Neuronal stem cell (in vitro differentiated cells): Measurements from ENCODE around the gene C6orf52.
A peak's percentile ranks its signal among the peaks of the same experiment; 100 is the strongest.
"Not testable (repeated sequence)": the region's sequence is repeated elsewhere in the genome, so short reads cannot be mapped to it uniquely, and the experiment has no call there.

Source experiments
- DNase-seq: peaks from one replicate; pipeline ENCODE4 v3.0.0-alpha.2; 2013; ENCODE audit warnings: low spot score
- H2AFZ ChIP-seq: one replicate; pipeline ENCODE4 v1.6.1; 2013; ENCODE audit warnings: mild to moderate bottlenecking, low read length, inconsistent platforms
- H2AK5ac ChIP-seq: 2 replicates; pipeline ENCODE4 v1.6.1; 2013; ENCODE audit warnings: low read depth, mild to moderate bottlenecking, inconsistent platforms, low read length, moderate library complexity, mixed read lengths
- H2BK120ac ChIP-seq: 2 replicates; pipeline ENCODE4 v1.6.1; 2013; ENCODE audit warnings: low read depth, mild to moderate bottlenecking, inconsistent platforms, low read length, moderate library complexity, mixed read lengths
- H2BK12ac ChIP-seq: one replicate; pipeline ENCODE4 v1.6.1; 2013; ENCODE audit warnings: low read length, inconsistent platforms
- H2BK15ac ChIP-seq: 2 replicates; pipeline ENCODE4 v1.6.1; 2013; ENCODE audit warnings: mild to moderate bottlenecking, low read length, inconsistent platforms, mixed read lengths
- H2BK5ac ChIP-seq: one replicate; pipeline ENCODE4 v1.6.1; 2013; ENCODE audit warnings: inconsistent platforms, mild to moderate bottlenecking, low read length, moderate library complexity
- H3K14ac ChIP-seq: one replicate; pipeline ENCODE4 v1.6.1; 2013; ENCODE audit warnings: low read length, inconsistent platforms
- H3K18ac ChIP-seq: 2 replicates; pipeline ENCODE4 v1.6.1; 2013; ENCODE audit warnings: low read length, inconsistent platforms
- H3K23ac ChIP-seq: 2 replicates; pipeline ENCODE4 v1.6.1; 2013; ENCODE audit warnings: low read depth, mild to moderate bottlenecking, mixed read lengths, low read length, inconsistent platforms; ENCODE audit not compliant: poor library complexity
- H3K27ac ChIP-seq: replicated peaks from 3 replicates; pipeline ENCODE4 v1.5.1; 2013; ENCODE audit warnings: low read length, inconsistent platforms
- H3K27me3 ChIP-seq, 3 experiments: 2 replicates each; pipeline ENCODE4 v1.6.1; 2013; ENCODE audit warnings: low read length in 3 of 3, mild to moderate bottlenecking in 2 of 3, inconsistent platforms in 1 of 3, low read depth in 1 of 3, mixed read lengths in 1 of 3, moderate library complexity in 1 of 3; ENCODE audit not compliant: control insufficient read depth in 3 of 3, insufficient read depth in 3 of 3
- H3K36me3 ChIP-seq, 2 donors: replicated peaks in 1 of 2; 2 replicates each; pipeline ENCODE4 v1.6.1; 2013; ENCODE audit warnings: low read length in 2 of 2; ENCODE audit not compliant: control insufficient read depth in 2 of 2, insufficient read depth in 2 of 2
- H3K4ac ChIP-seq: 2 replicates; pipeline ENCODE4 v1.6.1; 2013; ENCODE audit warnings: inconsistent platforms, mild to moderate bottlenecking, low read length, moderate library complexity
- H3K4me1 ChIP-seq, 2 donors: 1 replicate in 1 of 2; 2 replicates in 1 of 2; pipeline ENCODE4 v1.6.1; 2013; ENCODE audit warnings: low read length in 2 of 2, low read depth in 1 of 2; ENCODE audit not compliant: control insufficient read depth in 2 of 2, insufficient read depth in 1 of 2
- H3K4me2 ChIP-seq: one replicate; pipeline ENCODE4 v1.6.1; 2013; ENCODE audit warnings: mild to moderate bottlenecking, low read length, inconsistent platforms; ENCODE audit not compliant: insufficient read depth, poor library complexity, severe bottlenecking
- H3K4me3 ChIP-seq, 2 donors: 2 replicates each; pipeline ENCODE4 v1.5.1; 2013; ENCODE audit warnings: low read length in 2 of 2, mild to moderate bottlenecking in 2 of 2, inconsistent platforms in 1 of 2, moderate library complexity in 1 of 2
- H3K79me1 ChIP-seq: one replicate; pipeline ENCODE4 v1.6.1; 2013; ENCODE audit warnings: low read depth, mild to moderate bottlenecking, inconsistent platforms, low read length, moderate library complexity
- H3K9ac ChIP-seq: one replicate; pipeline ENCODE4 v1.6.1; 2013; ENCODE audit warnings: mild to moderate bottlenecking, low read depth, low read length, inconsistent platforms; ENCODE audit not compliant: poor library complexity
- H3K9me3 ChIP-seq, 2 donors: replicated peaks in 1 of 2; 2 replicates each; pipeline versions ENCODE3 to v1.6.1; 2013; ENCODE audit warnings: low read length in 2 of 2, mild to moderate bottlenecking in 2 of 2, inconsistent platforms in 1 of 2, low read depth in 1 of 2, mixed read lengths in 1 of 2, moderate library complexity in 1 of 2; ENCODE audit not compliant: control insufficient read depth in 2 of 2, insufficient read depth in 1 of 2
- H4K8ac ChIP-seq: one replicate; pipeline ENCODE4 v1.6.1; 2013; ENCODE audit warnings: low read depth, mild to moderate bottlenecking, inconsistent platforms, low read length, moderate library complexity
- H4K91ac ChIP-seq: one replicate; pipeline ENCODE4 v1.6.1; 2013; ENCODE audit warnings: low read length, low read depth, mild to moderate bottlenecking, inconsistent platforms; ENCODE audit not compliant: poor library complexity
- WGBS, 2 donors: extraction: QIAGEN DNeasy Blood & Tissue Kit; methylation state at CpG; one replicate each; pipeline ENCODE4 v1.1.7; 2013; ENCODE audit warnings: missing lambda C conversion rate in 2 of 2, mixed read lengths in 1 of 2; ENCODE audit not compliant: insufficient read length in 2 of 2, insufficient replicate concordance in 1 of 2; ENCODE audit errors: extremely low coverage in 2 of 2; 5-methylcytosine and 5-hydroxymethylcytosine counted together

The C6orf52 gene

GRCh38 chr6:10720960-10721849, 26.8 kb upstream of the C6orf52 start:
- H2BK15ac ChIP-seq, H3K14ac ChIP-seq, H4K8ac ChIP-seq, H2BK12ac ChIP-seq, H3K4me3 ChIP-seq, H2BK5ac ChIP-seq, H3K23ac ChIP-seq, H3K27me3 ChIP-seq, H3K79me1 ChIP-seq, H3K4me2 ChIP-seq, H3K4ac ChIP-seq, H3K18ac ChIP-seq, H3K9ac ChIP-seq, H4K91ac ChIP-seq, H3K27ac ChIP-seq, DNase-seq, H2BK120ac ChIP-seq: not testable (repeated sequence)
- H3K36me3 ChIP-seq = peaks cover 2 to 23% of the 10 kb centered on the region in 2 donors
- H2AK5ac ChIP-seq = peak overlapping the region; percentile 60
- H3K9me3 ChIP-seq = peaks cover 2 to 15% of the 10 kb centered on the region in 2 donors
- H2AFZ ChIP-seq = peak overlapping the region; percentile 82
- H3K4me1 ChIP-seq = peaks cover 7 to 15% of the 10 kb centered on the region in 2 donors
- no CpG with 5 or more reads among the region's 17 CpGs for WGBS, 2 donors

GRCh38 chr6:10720265-10720959, 26.0 kb upstream of the C6orf52 start:
- H3K27me3 ChIP-seq = no peaks in the 10 kb centered on the region
- H3K4me3 ChIP-seq = no peak overlapping the region

GRCh38 chr6:10719964-10720264, 25.5 kb upstream of the C6orf52 start:
- H4K8ac ChIP-seq = no peak overlapping the region
- peak overlapping the region; percentile 60 for H2AK5ac ChIP-seq
- H3K4me3 ChIP-seq = no peak overlapping the region
- no peak overlapping the region for H3K4me2 ChIP-seq
- peaks cover 1% of the 10 kb centered on the region for H3K79me1 ChIP-seq
- no peaks in the 10 kb centered on the region for H3K27me3 ChIP-seq
- H3K27ac ChIP-seq = no peak overlapping the region
- no CpG with 5 or more reads among the region's 21 CpGs for WGBS, 2 donors
- no peak overlapping the region for H2BK15ac ChIP-seq
- no peak for DNase-seq
- no peak overlapping the region for H2AFZ ChIP-seq
- H3K14ac ChIP-seq = no peak overlapping the region
- H3K23ac ChIP-seq = no peak overlapping the region
- no peak overlapping the region for H4K91ac ChIP-seq
- no peak overlapping the region for H3K18ac ChIP-seq
- H2BK12ac ChIP-seq = no peak overlapping the region
- H2BK5ac ChIP-seq = no peak overlapping the region
- H3K36me3 ChIP-seq = peaks cover 0 to 10% of the 10 kb centered on the region in 2 donors
- peaks cover 2 to 15% of the 10 kb centered on the region in 2 donors for H3K9me3 ChIP-seq
- peaks cover 7 to 12% of the 10 kb centered on the region in 2 donors for H3K4me1 ChIP-seq
- no peak overlapping the region for H3K9ac ChIP-seq
- H2BK120ac ChIP-seq = no peak overlapping the region
- no peak overlapping the region for H3K4ac ChIP-seq

More at GRCh38 chr6:10720265-10720959, 26.0 kb upstream of the C6orf52 start:
- peaks cover 1% of the 10 kb centered on the region for H3K79me1 ChIP-seq
- no peak overlapping the region for H3K18ac ChIP-seq
- no peak overlapping the region for H3K9ac ChIP-seq
- no peak overlapping the region for H3K14ac ChIP-seq
- no peak overlapping the region for H2BK120ac ChIP-seq
- peaks cover 2 to 15% of the 10 kb centered on the region in 2 donors for H3K9me3 ChIP-seq
- no peak for DNase-seq
- H2BK5ac ChIP-seq = no peak overlapping the region
- H2BK12ac ChIP-seq = no peak overlapping the region
- no peak overlapping the region for H4K8ac ChIP-seq
- peak overlapping the region; percentile 60 for H2AK5ac ChIP-seq
- no peak overlapping the region for H2AFZ ChIP-seq
- H2BK15ac ChIP-seq = no peak overlapping the region
- peaks cover 0 to 15% of the 10 kb centered on the region in 2 donors for H3K36me3 ChIP-seq
- H4K91ac ChIP-seq = no peak overlapping the region
- WGBS, 2 donors = no CpG with 5 or more reads among the region's 49 CpGs
- H3K4me1 ChIP-seq = peaks cover 7 to 15% of the 10 kb centered on the region in 2 donors
- H3K4ac ChIP-seq = no peak overlapping the region
- no peak overlapping the region for H3K27ac ChIP-seq
- no peak overlapping the region for H3K4me2 ChIP-seq
- H3K23ac ChIP-seq = no peak overlapping the region
